Superior temporal gyrus (tissue), 1 donor: ENCODE measurements around the gene ADGRL3.
"Not testable (repeated sequence)": the region's sequence is repeated elsewhere in the genome, so short reads cannot be mapped to it uniquely, and the experiment has no call there.

Experiments used
- DNase-seq: peaks from one replicate; pipeline ENCODE4 v3.0.0-alpha.2; 2016; ENCODE audit errors: extremely low spot score

The ADGRL3 gene

GRCh38 chr4:61493470-61493869 lies 293.3 kb downstream of the ADGRL3 start:
- DNase-seq: no peak

- DNase-seq: no peak
Measured at GRCh38 chr4:61500883-61501282, 300.8 kb downstream of the ADGRL3 start.

- DNase-seq: no peak
Measured at GRCh38 chr4:61501812-61502211, 301.7 kb downstream of the ADGRL3 start.

GRCh38 chr4:61505773-61506685 lies 305.9 kb downstream of the ADGRL3 start:
- no peak for DNase-seq

GRCh38 chr4:61507091-61507490 lies 307.0 kb downstream of the ADGRL3 start:
- DNase-seq: no peak

GRCh38 chr4:61509721-61510241 lies 309.7 kb downstream of the ADGRL3 start:
- not testable (repeated sequence) for DNase-seq

GRCh38 chr4:61511716-61512488 lies 311.8 kb downstream of the ADGRL3 start:
- DNase-seq: no peak

- DNase-seq: no peak
Measured at GRCh38 chr4:61514991-61515390, 314.9 kb downstream of the ADGRL3 start.

- no peak for DNase-seq
Measured at GRCh38 chr4:61517144-61517543, 317.0 kb downstream of the ADGRL3 start.

GRCh38 chr4:61520166-61520565 lies 320.0 kb downstream of the ADGRL3 start:
- DNase-seq: no peak

GRCh38 chr4:61520681-61521160 lies 320.6 kb downstream of the ADGRL3 start:
- no peak for DNase-seq

- DNase-seq: no peak
Measured at GRCh38 chr4:61521451-61521850, 321.3 kb downstream of the ADGRL3 start.

GRCh38 chr4:61522312-61522711 lies 322.2 kb downstream of the ADGRL3 start:
- DNase-seq: no peak

- no peak for DNase-seq
Measured at GRCh38 chr4:61527888-61528287, 327.8 kb downstream of the ADGRL3 start.

- no peak for DNase-seq
Measured at GRCh38 chr4:61528595-61528994, 328.5 kb downstream of the ADGRL3 start.

- DNase-seq: no peak
Measured at GRCh38 chr4:61531188-61531587, 331.1 kb downstream of the ADGRL3 start.

GRCh38 chr4:61532336-61533000 lies 332.3 kb downstream of the ADGRL3 start:
- no peak for DNase-seq

- DNase-seq: no peak
Measured at GRCh38 chr4:61533140-61533539, 333.0 kb downstream of the ADGRL3 start.

GRCh38 chr4:61540944-61541343 lies 340.8 kb downstream of the ADGRL3 start:
- no peak for DNase-seq

GRCh38 chr4:61541459-61541858 lies 341.3 kb downstream of the ADGRL3 start:
- DNase-seq: no peak

GRCh38 chr4:61543976-61544375 lies 343.9 kb downstream of the ADGRL3 start:
- DNase-seq: no peak
